K562 (cell line): Measurements from ENCODE around the gene TCOF1. TPM values are rescaled to one million over a fixed set of nuclear protein-coding genes. Genes with fewer than 3 reads are reported as not detected.

ENCODE experiments used
- KHSRP ChIP-seq: fragments of 450-650 bp; IDR thresholded peaks from 2 replicates; pipeline ENCODE4 v1.6.1; 2017
- ZKSCAN8 ChIP-seq: fragments of 200-800 bp; sonication (Bioruptor generic); IDR thresholded peaks from 2 replicates; pipeline ENCODE4 v1.6.1; 2016; ENCODE audit warnings: missing genetic modification characterization, missing compliant biosample characterization
- ZNF12 ChIP-seq: sonication (generic); formaldehyde crosslinking; IDR thresholded peaks from 2 replicates; pipeline ENCODE4 v1.4.0; 2020; ENCODE audit warnings: mild to moderate bottlenecking, missing genetic modification reagents
- polyA plus RNA-seq, 8 experiments: library from polyadenylated mRNA; depleted of rRNA in 4 of 8; stranded (reverse) in 5 of 8; unstranded in 3 of 8; fragments of >200 nt; fragmentation: Nextera tagmentation in 2 of 8; fragmentation: Illumina TruSeq in 1 of 8; extraction: Ambion mirVana in 2 of 8; extraction: Trizol in 1 of 8; gene quantifications; 2 replicates each; pipeline versions ENCODE4 v1.2.1 to v1.2.3, GENCODE V29; 2011 to 2014; ENCODE audit warnings: inconsistent platforms in 1 of 8, missing spikeins in 1 of 8
- total RNA-seq, 7 experiments: library from RNA; depleted of rRNA in 6 of 7; stranded (reverse); fragments of >200 nt in 6 of 7; fragmentation: Illumina TruSeq in 2 of 7; extraction: Trizol in 2 of 7; gene quantifications; 2 replicates each; pipeline versions ENCODE4 v1.2.1 to v1.2.3, GENCODE V29; 2011 to 2021; ENCODE audit warnings: low replicate concordance in 1 of 7
- TF ChIP-seq, protein P1 (sequence below), 2 experiments: fragments of 450-650 bp in 1 of 2; IDR thresholded peaks; 2 replicates each; pipeline ENCODE4 v1.6.1; 2011 to 2017; ENCODE audit warnings: low read depth in 2 of 2, antibody characterized with exemption in 1 of 2, borderline replicate concordance in 1 of 2, low read length in 1 of 2, mild to moderate bottlenecking in 1 of 2, mixed read lengths in 1 of 2; ENCODE audit not compliant: control insufficient read depth in 1 of 2
- TF ChIP-seq, protein P2 (sequence below): IDR thresholded peaks from 2 replicates; pipeline ENCODE4 v1.6.1; 2014; ENCODE audit warnings: antibody characterized with exemption

The TCOF1 gene
- total and polyA plus RNA-seq, 9 of the 15 experiments (the other 6 are each of a cell fraction or from before 2014, with no cell fraction given), result 9.8 to 134 (median 61.7) TPM

DNA sequence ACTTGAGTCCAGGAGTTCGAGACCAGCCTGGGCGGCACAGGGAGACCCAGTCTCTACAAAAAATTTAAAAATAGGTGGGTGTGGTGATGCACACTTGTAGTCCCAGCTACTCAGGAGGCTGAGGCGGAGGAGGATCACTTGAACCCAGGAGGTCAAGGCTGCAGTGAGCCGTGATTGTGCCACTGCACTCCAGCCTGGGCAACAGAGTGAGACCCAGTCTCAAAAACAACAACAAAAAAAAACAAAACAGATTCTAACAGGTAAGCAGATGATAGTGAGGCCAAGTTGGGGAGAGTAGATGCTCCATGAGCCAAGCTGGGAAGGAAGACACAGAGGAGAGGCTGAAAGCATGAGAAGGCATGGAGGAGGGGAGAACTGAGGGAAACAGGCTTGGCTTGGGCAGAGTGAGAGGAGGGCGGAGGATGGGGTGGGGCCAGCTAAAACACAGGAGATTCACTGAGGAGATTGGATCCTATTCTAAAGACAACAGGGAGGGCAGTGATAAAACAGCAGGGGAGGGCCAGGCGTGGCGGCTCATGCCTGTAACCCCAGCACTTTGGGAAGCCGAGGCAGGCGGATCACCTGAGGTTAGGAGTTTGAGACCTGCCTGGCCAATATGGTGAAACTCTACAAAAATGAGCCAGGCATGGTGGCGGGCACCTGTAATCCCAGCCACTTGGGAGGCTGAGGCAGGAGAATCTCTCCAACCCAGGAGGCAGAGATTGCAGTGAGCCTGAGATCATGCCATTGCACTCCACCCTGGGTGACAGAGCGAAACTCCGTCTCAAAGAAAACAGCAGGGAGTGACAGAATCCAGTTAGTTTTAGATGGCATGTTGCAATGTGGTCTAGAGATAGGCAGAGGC lies 83.7 kb downstream of the TCOF1 start (continued):
- TF ChIP-seq, protein P1, sequence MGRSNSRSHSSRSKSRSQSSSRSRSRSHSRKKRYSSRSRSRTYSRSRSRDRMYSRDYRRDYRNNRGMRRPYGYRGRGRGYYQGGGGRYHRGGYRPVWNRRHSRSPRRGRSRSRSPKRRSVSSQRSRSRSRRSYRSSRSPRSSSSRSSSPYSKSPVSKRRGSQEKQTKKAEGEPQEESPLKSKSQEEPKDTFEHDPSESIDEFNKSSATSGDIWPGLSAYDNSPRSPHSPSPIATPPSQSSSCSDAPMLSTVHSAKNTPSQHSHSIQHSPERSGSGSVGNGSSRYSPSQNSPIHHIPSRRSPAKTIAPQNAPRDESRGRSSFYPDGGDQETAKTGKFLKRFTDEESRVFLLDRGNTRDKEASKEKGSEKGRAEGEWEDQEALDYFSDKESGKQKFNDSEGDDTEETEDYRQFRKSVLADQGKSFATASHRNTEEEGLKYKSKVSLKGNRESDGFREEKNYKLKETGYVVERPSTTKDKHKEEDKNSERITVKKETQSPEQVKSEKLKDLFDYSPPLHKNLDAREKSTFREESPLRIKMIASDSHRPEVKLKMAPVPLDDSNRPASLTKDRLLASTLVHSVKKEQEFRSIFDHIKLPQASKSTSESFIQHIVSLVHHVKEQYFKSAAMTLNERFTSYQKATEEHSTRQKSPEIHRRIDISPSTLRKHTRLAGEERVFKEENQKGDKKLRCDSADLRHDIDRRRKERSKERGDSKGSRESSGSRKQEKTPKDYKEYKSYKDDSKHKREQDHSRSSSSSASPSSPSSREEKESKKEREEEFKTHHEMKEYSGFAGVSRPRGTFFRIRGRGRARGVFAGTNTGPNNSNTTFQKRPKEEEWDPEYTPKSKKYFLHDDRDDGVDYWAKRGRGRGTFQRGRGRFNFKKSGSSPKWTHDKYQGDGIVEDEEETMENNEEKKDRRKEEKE (IDR thresholded peaks at IDR 0.05; ENCODE audit: borderline replicate concordance in 1 of 2, control insufficient read depth in 1 of 2, low read depth in 2 of 2, low read length in 1 of 2), result no peak
- TF ChIP-seq ZNF12 (CRISPR knock-in tag) (no peak), ZKSCAN8 (CRISPR knock-in tag) (no peak), KHSRP (no peak)
- TF ChIP-seq, protein P2, sequence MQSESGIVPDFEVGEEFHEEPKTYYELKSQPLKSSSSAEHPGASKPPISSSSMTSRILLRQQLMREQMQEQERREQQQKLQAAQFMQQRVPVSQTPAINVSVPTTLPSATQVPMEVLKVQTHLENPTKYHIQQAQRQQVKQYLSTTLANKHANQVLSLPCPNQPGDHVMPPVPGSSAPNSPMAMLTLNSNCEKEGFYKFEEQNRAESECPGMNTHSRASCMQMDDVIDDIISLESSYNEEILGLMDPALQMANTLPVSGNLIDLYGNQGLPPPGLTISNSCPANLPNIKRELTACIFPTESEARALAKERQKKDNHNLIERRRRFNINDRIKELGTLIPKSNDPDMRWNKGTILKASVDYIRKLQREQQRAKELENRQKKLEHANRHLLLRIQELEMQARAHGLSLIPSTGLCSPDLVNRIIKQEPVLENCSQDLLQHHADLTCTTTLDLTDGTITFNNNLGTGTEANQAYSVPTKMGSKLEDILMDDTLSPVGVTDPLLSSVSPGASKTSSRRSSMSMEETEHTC, result no peak
- TF ChIP-seq, all 486 proteins: peak for 10
